GM19468 (cell line): ENCODE results near the gene SEMA3F.

Source experiments
- ATAC-seq: cut with Tn5 transposase; IDR thresholded peaks from one replicate; pipeline ENCODE4 v1.9.1; 2021; ENCODE audit warnings: mild to moderate bottlenecking, moderate library complexity, moderate number of reproducible peaks; ENCODE audit not compliant: unreplicated experiment; ENCODE audit errors: extremely low read depth

The SEMA3F gene

DNA sequence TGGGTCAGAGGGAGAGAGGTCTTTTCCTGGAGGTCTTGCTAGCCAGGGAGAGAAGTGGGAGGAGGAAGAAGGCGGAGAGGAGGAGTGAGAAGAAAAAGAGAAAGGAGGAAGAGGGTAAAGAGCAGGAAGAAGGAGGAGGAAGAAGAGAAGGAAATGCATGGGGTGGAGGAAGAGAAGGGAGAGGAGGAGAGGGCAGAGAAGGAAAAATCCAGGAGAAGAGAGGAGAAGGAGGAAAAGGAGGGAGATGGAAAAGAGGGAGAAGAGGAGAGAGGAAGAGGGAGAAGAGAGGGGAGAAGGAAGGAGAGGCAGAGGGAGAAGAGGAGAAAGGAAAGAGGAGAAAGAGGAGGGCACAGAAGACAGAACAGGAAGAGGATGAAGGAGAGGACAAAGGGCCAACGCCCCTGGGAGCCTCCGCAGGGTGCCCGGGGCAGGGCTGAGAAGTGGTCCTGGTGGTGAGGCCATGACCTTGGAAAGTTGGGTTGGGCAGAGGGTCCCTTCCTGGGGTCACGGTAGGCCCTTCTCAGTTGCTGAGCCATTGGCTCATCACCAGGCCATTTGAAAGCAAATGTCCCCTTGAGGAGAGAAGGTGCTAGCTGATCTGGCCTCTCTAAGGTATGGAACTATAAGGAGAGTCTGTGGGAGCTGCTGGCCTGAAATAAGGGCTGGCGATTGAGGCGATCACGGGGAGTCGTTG, 1.2 kb upstream of the SEMA3F start:
- ATAC-seq: no peak

- ATAC-seq: no peak
These were observed 666 bp upstream of the SEMA3F start for GRCh38 chr3:50154476-50154839.

DNA sequence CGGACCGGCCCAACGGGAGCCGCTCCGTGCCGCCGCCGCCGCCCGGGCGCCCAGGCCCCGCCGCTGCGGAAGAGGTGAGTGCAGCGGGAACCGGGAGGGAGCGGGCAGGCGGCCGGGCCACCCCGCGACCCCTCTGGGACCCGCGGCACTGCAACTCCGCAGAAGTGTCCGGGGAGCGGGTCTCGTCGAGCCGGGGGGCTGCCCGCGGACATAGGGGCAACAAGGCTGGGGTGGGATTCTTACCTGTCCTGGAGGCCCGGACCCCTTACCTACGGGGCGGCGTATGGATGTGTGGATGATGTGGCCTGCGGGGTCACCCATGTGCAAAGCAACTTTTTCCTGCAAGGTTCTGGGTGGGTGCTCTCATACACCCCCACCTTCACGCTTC, 361 bp downstream of the SEMA3F start:
- ATAC-seq: no peak

GRCh38 chr3:50155891-50156290, 767 bp downstream of the SEMA3F start:
- no peak for ATAC-seq

DNA sequence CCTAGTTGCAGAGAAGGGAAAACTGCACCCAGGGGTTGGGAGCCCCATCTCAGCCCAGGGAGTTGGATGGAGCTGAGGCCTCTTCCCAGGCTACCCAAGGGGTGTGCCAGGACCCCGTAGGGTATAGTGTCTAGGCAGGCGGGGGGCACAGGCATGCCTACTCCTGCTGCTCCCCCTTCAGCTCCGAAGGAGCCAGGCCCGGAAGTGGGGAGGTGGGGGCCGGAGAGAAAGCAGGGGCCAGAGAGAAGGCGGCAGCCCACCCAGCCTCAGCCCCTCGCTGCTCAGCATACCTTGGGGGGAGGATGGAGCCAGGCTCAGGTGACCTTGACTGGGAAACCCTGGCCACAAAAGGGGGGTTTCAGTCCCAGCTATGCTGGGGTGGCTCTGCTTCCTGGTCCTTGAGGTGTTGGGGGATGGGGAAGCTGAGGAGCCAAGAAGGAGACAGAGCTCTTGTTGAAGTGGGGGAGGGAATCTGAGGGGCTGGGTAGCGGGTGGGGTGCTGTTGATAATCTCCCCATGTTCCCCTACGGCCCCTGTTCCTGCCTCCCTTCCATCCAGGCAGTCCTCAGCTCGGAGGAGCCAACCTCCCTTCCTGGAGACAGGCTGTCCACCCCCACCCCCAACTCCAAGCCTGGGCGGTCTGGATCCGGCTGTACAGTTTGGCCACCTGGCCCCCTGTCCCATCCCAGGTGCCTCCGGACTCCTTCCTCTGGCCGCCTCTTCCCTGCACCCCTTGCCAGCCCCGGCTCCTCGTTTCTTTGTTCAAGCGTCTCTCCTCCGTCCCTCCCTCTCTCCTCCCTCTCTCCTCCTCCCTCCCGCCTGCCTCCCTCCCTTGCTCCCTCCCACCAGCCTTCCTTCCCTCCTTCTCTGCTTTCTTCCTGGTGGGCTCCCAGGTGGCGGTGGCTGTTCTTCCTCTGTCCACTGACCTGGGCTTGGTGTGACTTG, 1.7 kb downstream of the SEMA3F start:
- no peak for ATAC-seq

- no peak for ATAC-seq
These were observed 2.9 kb downstream of the SEMA3F start for GRCh38 chr3:50157827-50158529.

DNA sequence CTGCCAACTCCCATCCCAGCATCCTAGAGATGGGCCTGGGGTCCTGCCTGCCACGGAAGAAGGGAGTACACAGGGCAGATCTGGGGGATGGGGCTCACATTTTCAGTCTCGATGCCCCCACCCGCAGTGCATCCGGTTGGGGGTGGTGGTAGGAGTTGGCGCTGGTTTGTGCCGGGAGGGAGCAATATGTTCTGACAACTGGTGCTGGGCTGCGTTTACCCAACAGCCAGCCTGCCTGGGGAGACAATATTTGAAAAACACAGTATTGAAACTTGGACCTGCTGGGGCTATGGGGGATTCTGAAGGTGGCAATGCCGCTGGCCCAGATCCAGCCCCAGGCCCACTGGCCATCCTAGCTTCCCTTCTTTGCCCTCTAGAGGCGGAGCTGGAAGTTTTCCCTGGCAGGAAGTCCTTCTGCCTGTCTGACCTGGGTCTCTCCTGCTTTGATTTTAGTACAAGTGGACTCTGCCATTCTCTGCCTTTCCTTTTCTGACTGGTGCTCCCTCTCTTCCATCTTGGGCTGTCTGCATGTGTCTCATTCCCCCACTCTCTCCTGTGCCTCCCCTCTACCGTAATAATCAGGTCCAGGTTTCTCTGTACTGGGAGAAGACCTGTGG, 3.5 kb downstream of the SEMA3F start:
- ATAC-seq: no peak

DNA sequence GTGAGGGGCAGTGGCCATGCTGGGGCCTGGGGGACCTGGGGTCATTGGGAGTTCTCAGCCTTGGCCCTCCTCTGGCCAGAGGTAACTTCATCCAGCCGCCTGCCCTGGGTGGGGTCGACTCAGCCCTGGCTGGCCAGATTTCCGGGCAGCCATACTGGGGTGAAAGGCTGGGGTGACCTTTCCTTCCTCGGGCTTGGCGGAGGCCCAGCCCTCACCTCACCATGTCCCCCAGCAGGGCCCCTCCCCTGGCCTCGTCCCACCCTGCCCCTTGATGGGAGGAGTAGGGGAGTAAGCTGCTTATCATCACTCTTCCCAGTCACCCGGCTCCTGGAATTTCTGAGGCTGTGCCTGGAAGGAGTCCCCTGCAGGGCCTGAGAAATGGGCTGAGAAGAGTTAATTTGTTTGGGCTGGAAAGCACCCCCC, 5.4 kb downstream of the SEMA3F start:
- no peak for ATAC-seq

DNA sequence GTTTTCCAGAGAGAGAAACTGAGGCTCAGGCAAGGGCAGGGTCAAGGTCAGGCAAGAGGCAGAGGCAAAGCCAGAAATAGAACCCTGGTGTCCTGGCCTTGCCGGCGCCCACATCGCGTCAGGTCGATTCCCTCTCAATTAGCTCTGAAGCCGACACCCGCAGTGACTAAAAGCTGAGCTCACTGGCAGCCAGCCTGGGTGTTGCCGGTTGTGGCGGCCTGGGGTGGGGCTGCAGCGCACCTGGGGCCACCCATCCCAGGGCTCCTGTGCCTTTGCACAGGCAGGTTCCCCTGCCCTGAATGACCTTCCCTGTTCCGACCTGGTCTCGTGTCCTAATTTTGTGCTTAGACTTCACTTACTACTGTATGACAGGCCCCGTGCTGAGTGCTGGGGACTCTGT, 6.2 kb downstream of the SEMA3F start:
- no peak for ATAC-seq

- ATAC-seq: no peak
These were observed 7.1 kb downstream of the SEMA3F start for GRCh38 chr3:50162034-50162883.

- ATAC-seq: no peak
These were observed 8.7 kb downstream of the SEMA3F start for GRCh38 chr3:50163572-50164455.

GRCh38 chr3:50164481-50164880, 9.4 kb downstream of the SEMA3F start:
- no peak for ATAC-seq

GRCh38 chr3:50164984-50165909, 10.1 kb downstream of the SEMA3F start:
- no peak for ATAC-seq

DNA sequence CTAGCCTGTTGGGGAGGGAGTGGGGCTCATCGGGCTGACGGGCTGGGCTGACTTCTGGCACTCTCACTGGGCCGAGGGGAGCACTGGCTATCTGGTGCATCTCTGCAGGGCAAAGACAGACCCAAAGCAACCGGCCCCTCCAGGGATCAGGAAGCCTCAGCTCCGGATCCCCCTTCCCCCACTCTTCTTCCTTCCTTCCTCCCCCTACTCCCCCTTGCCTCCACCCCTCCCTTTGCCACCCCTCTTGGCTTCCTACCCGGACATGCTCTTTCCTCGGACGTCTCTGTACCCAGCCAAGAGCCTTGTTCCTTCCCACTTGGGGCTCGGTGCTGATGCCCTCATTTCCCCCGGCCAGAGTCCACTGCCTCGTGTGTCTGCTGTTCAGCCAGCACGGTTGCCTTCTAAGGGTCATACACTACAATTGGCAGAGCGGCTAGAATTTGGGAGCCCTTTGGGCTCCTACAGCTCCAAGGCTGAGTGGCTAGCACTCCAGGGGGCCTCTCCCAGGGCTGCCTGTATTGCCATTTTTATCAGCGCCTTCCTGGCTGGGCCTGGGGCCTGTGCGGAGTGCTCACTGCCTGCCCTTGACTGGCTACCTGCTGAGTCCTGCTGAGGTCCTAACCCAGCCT, 10.9 kb downstream of the SEMA3F start:
- ATAC-seq: no peak

- no peak for ATAC-seq
These were observed 11.5 kb downstream of the SEMA3F start for GRCh38 chr3:50166620-50167019.

DNA sequence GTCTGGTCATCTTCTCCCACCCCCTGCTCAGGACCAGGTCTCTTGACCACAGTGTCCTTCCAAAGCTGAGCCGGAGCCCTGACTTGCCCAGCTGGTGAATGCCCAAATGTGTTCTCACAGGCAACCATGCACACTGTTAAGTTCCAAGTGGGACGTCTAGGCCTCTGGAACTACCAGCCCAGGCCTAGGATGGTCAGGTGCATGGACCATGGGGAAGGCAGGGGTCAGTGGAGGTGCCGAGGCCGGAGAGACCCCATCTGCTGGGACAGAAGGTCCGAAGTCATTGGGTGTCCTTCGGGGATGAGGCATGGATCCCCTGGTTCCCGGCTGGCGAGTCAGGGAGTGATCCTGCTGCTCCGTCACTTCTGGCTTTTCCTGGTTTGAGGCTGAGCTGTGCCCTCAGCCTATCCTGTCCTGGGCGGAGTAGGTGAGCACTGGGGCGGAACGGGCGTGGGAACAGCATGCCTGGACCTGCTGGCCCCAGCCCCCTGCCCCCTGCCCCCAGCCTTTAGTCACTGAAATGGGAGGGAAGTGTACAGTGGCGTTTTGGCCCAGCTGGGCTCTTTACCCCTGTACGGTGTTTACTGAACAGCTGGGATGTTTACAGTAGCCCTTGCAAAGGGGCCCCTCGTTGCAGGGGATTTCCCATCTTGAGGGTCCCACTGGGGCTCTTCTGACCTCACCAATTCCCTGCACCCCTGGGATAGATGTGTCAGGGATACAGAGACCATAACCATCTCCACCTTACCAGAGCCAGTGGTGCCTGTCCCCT, 12.1 kb downstream of the SEMA3F start:
- ATAC-seq: no peak

GRCh38 chr3:50167841-50168209, 12.7 kb downstream of the SEMA3F start:
- no peak for ATAC-seq
